Measurements from ENCODE around the gene PTRH1. TPM values are rescaled to one million over a fixed set of nuclear protein-coding genes. Genes with fewer than 3 reads are reported as not detected.

Gene PTRH1
- polyA plus RNA-seq, 1 of the 3 experiments (the other 2 are of a cell fraction), result 42.2 TPM

GRCh38 chr9:127749090-127749787 is 33.8 kb upstream of the PTRH1 start:
- no peak overlapping the region for H3K27ac ChIP-seq (ENCODE audit: low read depth in 2 of 2, low read length in 1 of 2)
- H3K4me3 ChIP-seq (ENCODE audit: low read depth in 2 of 2, low read length in 1 of 2), result no peak overlapping the region
- CTCF ChIA-PET, result interaction anchor here (0.6 kb wide), 1 partner anchor 15 kb away, joined by 3 read pairs; no protein-coding TSS in a partner anchor
- no peaks in the 10 kb centered on the region for H4K20me1 ChIP-seq (ENCODE audit: insufficient read depth)
- H3K4me1 ChIP-seq (ENCODE audit: control insufficient read depth in 1 of 2, insufficient read depth in 2 of 2, low read depth in 1 of 2, low read length in 1 of 2), result peaks cover 0 to 15% of the 10 kb centered on the region in 2 experiments; a peak in 1 of 4 replicates
- no peak overlapping the region for H3K9ac ChIP-seq
- no peak overlapping the region for H3K4me2 ChIP-seq
- no peak for TF ChIP-seq PBX3 (IDR thresholded peaks at IDR 0.05)
- no peak for TF ChIP-seq TEAD4 (IDR thresholded peaks at IDR 0.05; ENCODE audit: borderline replicate concordance, insufficient read depth)
- no peak for TF ChIP-seq FOXJ3 (CRISPR knock-in tag; IDR thresholded peaks at IDR 0.05)
- TF ChIP-seq EP300 (IDR thresholded peaks at IDR 0.05; ENCODE audit: borderline replicate concordance in 1 of 2, low read depth in 1 of 2, low read length in 1 of 2), result no peak
- TF ChIP-seq TAF1 (IDR thresholded peaks at IDR 0.05; ENCODE audit: borderline replicate concordance, low read depth, low read length), result no peak
- no peak for TF ChIP-seq USF1 (IDR thresholded peaks at IDR 0.05; ENCODE audit: borderline replicate concordance, low read depth)
- TF ChIP-seq NRF1 (IDR thresholded peaks at IDR 0.05; ENCODE audit: low read depth, low read length), result no peak
- no peak for TF ChIP-seq IRF3 (IDR thresholded peaks at IDR 0.05; ENCODE audit: low read depth, low read length)
- TF ChIP-seq REST (IDR thresholded peaks at IDR 0.05; ENCODE audit: low read depth, low read length), result no peak
- no peak for TF ChIP-seq GATA2 (CRISPR knock-in tag; IDR thresholded peaks at IDR 0.05)
- TF ChIP-seq CTCF (IDR thresholded peaks at IDR 0.05), result no peak
- TF ChIP-seq ZBTB33 (IDR thresholded peaks at IDR 0.05; ENCODE audit: borderline replicate concordance, low read depth), result no peak
- no peak for TF ChIP-seq USF2 (IDR thresholded peaks at IDR 0.05; ENCODE audit: borderline replicate concordance, low read depth, low read length)
- no peak for TF ChIP-seq JUND (IDR thresholded peaks at IDR 0.05)
- no peak for TF ChIP-seq GABPA (IDR thresholded peaks at IDR 0.05; ENCODE audit: low read depth)
- no peak for TF ChIP-seq SMC3 (IDR thresholded peaks at IDR 0.05; ENCODE audit: low read depth, low read length)
- no peak for TF ChIP-seq RFX5 (IDR thresholded peaks at IDR 0.05; ENCODE audit: low read length)
- no peak for TF ChIP-seq RXRA (IDR thresholded peaks at IDR 0.05; ENCODE audit: borderline replicate concordance, low read depth)
- TF ChIP-seq POLR2AphosphoS5 (IDR thresholded peaks at IDR 0.05; ENCODE audit: low read depth, low read length), result no peak
- H2AFZ ChIP-seq (ENCODE audit: low read depth), result no peak overlapping the region
- no peaks in the 10 kb centered on the region for H3K36me3 ChIP-seq (replicated peaks in 1 of 2; ENCODE audit: control insufficient read depth in 1 of 2, insufficient read depth in 2 of 2, low read length in 1 of 2)
- POLR2A ChIA-PET, result no interaction called here
- no peak for DNase-seq
- peaks cover 8% of the 10 kb centered on the region; the same call in 1 of the 2 replicates for H3K27me3 ChIP-seq (ENCODE audit: insufficient read depth)
- no peaks in the 10 kb centered on the region for H3K79me2 ChIP-seq (ENCODE audit: insufficient read depth)
- no peaks in the 10 kb centered on the region for H3F3A ChIP-seq (replicated peaks; ENCODE audit: insufficient read depth)
- H3K9me2 ChIP-seq, result no peaks in the 10 kb centered on the region
- 76% methylated on average over 20 of the region's 26 CpGs for WGBS (ENCODE audit: low lambda C conversion rate)
- no peaks in the 10 kb centered on the region for H3K9me3 ChIP-seq
